GM18861 (cell line): ENCODE data around the gene LRRN4CL.
"Not testable (repeated sequence)": the region's sequence is repeated elsewhere in the genome, so short reads cannot be mapped to it uniquely, and the experiment has no call there.

Source experiments
- ATAC-seq: cut with Tn5 transposase; IDR thresholded peaks from one replicate; pipeline ENCODE4 v1.9.1; 2021; ENCODE audit not compliant: unreplicated experiment

The LRRN4CL gene

DNA sequence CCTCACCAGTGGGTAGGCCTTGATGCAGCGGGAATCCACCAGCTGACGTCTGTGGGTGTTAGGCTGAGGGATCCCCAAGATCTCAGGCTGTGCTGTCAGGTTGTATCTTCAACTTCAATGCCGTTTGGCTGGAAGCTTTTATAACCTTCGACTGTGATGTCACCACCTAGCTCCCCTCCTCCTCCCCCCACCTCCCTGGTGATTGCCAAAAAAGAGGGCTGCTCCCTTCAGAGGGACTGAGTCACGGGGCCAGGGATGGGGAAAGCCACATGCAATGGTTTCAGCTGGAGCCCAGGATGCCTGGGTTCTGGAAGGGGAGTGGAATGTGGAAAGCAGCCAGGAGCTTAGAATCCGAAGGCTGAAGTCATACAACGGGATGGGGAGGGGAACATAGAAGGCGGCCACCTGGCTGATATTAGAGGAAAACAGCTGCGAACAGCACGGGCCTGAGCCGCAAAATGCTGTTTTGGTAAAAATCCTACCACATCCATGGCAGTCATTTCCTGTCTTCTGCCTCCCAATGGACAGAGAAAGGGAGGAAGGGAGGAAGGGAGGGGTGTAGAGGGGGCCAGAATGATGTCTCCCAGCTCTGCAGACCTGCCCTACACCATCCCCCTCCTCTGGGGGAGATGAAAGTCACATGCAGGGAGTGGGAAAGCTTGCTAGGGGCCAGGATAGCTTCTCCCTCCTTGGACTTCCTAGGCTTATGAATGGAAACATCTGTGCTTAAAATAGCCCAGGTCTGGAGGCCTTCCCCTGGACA is at the start of gene LRRN4CL:
Gene LRRN4CL (minus strand): TSS at position 110 of the 763 bp plus-strand sequence. CDS start 1,022 bp downstream, outside the sequence.
- ATAC-seq, result no peak

DNA sequence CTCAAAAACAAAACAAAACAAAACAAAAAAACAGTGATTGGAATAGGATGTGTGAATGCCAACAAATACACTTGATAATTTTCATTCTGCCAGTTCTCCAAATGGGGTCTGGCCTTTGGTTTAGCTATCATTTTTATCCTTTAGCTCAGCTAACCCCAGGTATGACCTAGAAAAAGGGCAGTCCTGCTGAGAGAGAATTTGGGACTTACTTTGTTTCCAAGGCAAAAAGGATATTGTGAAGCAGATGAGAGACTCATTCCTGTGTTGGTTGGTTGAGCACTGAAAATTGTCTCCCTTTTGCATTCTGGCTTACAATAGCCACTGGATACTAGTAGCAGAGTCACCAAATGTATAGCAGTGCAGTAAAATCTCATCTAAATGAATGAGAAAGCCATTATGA is 47.9 kb upstream of the LRRN4CL start:
- ATAC-seq, result no peak

DNA sequence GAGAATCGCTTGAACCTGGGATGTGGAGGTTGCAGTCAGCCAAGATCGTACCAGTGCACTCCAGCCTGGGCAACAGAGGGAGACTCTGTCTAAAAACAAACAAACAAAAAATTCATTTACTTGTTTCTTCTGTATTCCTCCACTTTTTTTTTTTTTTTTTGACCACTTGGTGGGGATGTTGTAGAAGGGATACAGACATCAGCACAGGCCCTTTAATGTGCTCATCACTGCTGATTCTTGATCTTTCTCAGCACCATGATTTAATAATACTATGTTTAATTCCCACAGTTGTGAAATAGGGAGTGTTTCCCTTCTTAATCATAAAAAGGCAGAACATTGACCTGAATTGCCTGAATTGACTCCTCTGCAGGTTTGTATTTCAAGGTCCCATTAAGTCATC is 43.5 kb upstream of the LRRN4CL start:
- no peak for ATAC-seq

DNA sequence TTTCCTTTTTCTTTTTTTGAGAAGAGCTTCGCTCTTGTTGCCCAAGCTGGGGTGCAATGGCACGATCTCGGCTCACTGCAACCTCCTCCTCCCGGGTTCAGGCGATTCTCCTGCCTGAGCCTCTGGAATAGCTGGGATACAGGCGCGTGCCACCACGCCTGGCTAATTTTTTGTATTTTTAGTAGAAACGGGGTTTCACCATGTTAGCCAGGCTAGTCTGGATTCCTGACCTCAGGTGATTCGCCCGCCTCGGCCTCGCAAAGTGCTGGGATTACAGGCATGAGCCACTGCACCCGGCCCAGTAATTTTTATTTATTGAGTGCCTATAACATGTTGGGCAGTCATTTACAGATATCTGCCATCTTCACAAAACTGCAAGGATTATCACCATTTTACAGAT is 40.7 kb upstream of the LRRN4CL start:
- not testable (repeated sequence) for ATAC-seq

DNA sequence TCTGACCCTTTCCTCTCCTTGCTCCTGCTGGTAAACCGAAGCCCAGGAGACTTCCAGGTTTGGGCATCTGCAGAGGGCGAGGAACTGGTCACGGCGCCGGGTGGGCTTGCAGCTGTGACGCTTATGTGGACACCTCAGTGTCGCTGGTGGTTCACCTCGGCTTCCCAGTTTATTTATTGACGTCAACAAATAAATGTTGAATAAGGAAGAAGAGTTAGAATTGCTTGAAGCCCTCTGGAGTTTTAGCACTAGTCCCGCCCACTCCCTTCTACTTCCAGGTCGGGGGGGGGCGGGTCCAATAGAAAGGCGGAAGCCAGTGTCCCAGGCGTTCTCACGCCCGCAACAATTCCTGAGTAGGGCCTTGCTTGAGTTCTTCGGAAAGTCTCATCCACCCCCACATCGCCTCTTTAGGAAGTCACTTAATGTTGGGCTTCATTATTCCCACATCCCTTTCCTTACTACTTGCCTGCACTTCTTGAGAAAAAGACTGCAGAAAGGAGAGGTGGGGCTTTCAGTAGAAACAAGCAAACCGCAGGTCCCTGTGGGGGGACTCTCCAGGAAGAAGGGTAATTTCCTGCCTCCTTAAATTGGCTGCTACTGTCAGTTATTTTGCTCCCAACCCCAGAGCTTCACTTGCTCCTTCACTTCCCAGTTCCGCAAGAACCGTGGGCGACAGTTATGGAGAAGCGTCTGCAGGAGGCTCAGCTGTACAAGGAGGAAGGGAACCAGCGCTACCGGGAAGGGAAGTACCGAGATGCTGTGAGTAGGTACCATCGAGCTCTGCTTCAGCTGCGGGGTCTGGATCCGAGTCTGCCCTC is 39.0 kb upstream of the LRRN4CL start, which contains the start of gene TTC9C:
Gene TTC9C (plus strand): TSS at position 316 of the 818 bp plus-strand sequence. CDS start 363 bp downstream, at position 679.
- peak; percentile 18 for ATAC-seq

DNA sequence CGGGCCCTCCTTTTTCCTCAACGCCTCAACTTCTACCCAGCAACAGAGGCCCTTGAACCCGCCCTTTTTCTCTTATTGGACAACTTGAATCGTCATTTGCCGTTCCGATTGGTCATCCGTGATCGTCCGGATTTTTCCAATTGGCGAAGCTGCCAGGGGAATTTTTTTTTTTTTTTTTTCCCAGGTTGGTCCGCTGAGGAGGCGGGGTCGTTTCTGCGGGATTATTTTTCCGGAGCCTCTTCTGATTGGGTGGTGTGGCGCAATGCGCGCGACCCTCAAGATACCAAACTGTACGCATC is 38.5 kb upstream of the LRRN4CL start:
- peak; percentile 38 for ATAC-seq

DNA sequence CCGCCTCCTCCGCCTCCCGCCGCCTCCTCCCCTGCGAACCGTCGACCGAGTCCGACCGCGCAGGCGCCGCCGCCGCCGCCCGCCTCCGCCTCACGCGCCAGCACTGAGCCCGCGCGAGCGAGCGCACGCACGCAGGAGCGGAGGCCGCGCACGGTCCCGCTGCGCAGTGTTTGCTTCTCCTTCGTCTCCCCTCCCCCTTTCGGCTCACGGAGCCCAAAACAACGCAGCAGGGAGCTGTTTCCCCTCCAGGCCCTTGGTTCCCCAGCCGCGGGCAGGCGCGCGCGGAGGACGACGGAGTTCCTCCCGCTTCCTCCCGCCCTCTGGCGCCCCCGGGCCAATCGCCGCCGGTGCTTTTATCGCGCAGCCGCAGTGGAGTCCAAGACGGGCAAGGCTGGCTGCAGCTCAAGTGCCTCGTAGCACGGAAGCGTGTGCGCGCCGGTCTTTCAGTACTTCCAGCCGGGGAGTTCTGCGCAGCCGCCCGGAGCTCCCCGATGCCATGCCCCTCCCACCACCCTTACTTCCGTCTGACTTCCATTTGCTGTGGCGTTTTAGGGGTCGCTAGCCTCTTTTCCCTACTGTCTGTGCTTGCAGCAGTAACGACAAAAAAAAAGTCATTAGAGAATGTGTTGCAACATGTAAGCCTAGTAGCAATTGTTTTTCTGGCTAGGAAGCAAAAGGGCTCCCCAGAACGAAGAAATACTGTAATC is 38.0 kb upstream of the LRRN4CL start, which contains the start of gene HNRNPUL2:
Gene HNRNPUL2 (minus strand): TSS at position 293 of the 707 bp plus-strand sequence. CDS start 301 bp downstream, outside the sequence.
- peak; percentile 76 for ATAC-seq

DNA sequence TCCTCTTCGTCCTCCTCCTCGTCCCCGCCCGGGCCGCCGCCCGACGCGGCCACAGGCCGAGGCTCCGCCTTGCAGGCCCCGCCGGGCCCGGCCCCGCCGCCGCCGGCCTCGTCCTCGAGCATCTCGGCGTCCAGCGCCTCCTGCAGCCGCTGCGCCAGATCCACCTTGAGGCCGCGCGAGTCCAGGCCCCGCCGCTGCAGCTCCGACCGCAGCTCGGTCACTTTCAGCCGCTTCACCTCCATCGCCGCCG is 37.5 kb upstream of the LRRN4CL start:
- no peak for ATAC-seq

DNA sequence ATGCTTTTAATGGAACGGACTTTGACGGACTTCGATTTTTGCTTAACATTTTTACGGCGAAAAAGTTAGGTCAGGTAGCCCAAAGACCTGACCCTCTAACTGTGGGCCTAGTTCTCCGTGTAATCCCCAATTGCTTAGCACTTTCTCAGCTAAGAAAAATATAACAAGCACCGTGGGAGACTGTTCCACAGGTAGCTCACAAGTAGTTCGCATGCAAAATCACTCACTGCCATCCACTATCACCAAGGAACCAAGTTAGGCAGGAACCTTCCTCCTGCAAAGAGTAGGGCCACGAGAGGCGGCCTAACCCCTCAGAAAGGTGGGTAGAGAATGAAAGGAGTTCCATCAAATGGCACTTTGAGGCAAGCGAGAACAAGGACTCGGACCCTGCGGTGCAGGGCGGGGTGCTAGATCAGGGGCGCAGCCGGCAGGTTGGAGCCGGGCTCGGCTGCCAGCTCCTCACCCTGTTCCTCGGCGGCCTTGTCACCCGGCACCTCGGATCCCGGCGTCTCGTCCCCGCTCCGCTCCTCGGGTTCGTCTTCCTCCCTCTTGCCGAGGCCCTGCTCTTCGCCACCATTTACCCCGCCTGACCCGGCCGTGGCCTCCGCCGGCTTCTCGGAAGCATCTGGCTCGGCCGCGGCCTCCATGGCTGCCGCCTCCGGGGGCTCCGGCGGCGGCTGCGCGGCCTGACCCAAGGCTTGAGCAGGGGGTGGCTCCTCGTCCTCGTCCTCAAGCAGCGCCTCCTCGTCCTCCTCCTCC is 37.0 kb upstream of the LRRN4CL start:
- no peak for ATAC-seq

DNA sequence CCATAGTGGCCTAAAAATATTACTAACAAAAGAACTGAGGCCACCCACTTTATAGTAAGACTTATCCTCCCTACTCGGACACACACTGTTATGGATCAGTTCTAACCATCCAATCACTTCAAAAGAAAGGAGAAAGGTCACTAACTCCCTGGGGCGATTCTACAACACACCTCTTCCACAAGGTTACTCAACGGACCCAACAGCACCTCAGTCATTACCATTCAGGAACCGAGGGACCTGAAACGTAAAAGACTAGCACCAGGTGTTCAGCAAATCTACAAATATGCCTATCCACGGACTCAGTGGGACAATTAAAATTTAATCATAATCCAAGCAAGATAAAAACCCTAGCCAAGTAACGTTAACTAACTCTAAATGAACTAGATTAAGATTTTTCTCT is 36.3 kb upstream of the LRRN4CL start:
- no peak for ATAC-seq

DNA sequence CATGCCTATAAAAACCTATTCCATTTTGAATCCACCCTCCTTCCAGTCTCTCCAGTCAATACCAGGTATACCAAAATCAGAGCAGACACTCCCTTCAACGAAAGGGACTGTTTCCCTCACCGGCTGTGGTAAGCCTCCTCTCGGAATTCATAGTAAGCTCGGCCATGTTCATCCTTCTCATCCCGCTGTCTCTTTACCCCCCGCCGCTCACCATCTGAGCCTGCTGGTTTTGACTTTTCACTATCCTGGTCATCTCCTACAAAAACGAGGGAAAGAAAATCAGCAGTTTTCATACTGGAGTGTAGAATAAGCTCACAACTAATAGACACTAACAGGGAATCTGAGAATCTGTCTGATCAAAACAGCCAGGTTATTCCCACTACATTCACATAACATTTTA is 34.8 kb upstream of the LRRN4CL start:
- no peak for ATAC-seq

DNA sequence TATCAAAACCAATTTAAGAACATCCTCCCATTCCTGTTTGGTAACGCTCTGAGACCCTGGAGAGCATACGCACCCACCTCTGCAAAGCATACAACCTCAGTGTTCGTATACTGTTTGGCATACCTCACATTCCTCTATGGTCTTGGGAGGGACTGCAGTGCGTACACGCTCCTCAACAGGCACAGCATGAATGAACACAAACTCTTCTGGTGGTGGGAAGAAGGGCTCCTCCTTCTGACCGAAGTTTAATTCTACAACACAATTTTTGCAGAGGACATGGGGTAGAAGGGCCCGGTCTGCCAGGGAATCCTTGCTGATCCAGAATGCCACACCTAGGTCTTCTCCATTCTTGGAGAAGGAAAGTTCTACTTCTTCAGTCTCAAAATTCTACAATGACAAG is 32.7 kb upstream of the LRRN4CL start:
- no peak for ATAC-seq

DNA sequence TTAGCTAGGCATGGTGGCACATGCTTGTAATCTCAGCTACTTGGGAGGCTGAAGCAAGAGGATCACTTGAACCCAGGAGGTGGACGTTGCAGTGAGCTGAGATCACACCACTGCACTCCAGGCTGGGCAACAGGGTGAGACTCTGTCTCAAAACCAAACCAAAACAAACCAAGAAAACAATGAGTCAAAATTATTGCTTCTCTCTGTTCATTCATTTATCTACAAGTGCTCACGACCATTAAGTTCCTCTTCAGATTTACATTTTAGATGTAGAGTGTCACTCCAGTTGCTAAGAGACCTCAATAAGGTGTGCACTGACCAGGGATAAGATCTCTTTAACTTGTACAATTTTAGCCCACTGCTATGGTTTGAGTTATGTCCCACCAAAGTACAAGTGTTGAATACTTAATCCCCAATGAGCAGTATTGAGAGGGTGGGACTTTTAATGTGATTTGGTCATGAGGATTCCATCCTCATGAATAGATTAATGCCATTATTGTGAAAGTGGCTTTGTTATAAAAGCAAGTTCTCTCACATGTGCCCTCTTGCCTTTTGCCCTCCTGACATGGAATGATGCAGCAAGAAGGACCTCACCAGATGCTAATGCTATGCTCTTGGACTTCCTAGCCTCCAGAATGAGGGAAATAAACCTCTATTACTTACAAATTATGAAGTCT is 30.1 kb upstream of the LRRN4CL start:
- no peak for ATAC-seq

DNA sequence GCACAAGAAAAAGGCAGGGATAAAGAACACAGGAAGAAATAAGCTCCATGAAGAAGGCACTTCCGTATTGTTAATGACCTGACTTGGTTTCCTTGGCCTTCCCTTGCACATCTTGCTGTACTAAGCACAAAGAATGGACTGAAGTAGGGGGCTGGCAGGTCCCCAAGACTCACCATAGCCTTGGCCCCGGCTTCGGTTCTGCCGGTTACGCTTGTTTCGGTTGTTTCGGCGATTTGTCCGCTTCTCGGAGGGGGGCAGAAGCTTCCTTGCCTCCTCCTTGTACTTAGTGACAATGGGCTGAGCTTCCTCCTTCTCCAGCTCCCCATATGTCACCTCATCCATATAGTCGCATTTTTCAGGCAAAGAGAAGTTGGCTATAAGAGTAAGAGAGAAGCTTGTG is 27.5 kb upstream of the LRRN4CL start:
- no peak for ATAC-seq

DNA sequence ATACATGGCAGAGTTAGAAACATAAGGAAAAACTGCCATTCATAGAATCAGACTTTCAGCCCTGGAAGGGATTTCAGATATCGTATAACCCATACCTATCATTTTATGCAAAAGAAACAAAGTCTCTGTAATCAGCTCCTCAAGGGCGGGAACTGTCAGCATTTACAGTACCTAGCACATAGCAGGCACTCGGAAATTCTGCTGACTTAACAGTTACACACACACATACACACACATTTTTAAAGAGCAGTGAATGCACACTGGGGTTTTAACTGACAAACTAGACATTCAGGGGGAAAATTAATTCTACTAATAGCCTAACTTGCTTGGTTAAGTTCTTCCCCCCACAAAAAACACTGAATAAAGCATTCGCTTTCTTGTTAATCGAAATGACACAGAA is 26.9 kb upstream of the LRRN4CL start:
- ATAC-seq, result no peak

DNA sequence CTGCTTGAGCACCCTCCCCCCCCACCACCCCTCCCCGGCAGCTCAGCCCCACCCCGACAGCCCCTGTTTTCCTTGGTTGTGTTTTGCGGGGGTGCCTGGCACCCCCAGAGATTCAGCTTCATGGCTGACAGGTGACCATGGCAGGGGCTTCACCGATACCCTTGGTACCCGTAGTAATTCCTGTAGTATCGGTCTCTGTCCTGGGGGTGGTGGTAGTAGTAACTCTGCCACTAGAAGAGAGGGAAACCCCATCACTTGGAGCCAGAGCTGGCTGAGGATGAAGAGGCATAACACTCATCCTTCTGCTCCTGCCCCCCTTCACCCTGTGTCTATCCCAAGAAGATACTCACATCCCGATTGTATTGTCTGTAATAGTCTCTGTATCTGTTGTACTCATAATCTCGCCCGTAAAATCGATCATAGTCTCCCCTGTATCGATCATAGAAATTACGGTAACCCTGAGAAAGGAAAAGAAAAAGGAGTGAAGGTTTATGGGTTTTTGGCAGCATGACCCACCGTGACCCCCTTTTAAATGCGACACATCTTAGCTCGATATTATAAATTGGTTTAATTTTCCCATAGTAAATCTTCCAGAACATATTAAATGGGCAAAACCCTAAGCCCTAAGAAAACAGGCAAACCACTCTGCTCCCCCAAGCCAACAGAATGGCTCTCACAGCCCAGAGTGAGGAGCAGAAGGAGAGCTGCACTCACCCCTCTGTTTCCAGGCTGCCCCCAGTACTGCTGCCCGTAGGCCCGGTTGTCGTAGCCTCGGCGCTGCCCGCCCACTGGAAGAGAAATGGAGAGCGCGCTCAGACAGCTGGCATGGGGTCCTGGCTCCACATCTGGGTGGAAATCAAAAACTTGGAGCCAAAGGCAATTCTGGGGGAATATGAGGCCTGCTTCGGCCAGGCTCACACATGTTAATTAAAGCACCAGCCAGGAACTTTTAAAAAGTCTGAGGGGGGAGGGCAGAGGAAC is 26.1 kb upstream of the LRRN4CL start:
- ATAC-seq, result no peak

DNA sequence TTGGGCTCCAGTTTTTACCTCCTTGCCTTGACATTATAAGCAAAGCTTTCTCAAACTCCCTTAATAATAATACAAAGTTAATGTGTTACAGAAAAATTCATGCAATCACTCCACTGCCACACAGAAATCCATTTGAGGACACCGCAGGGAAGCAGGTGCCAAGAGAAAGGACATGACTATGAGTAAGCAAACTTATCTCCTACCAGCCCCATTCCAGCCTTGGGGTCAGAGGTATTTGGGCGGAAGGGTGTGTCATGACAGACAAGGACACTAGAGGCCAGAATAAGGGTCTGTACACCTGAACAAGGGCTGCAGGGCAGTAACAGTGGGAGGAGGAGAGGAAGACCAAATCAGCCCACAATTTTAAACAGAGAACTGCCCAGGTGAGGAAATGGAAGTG is 24.0 kb upstream of the LRRN4CL start:
- no peak for ATAC-seq

DNA sequence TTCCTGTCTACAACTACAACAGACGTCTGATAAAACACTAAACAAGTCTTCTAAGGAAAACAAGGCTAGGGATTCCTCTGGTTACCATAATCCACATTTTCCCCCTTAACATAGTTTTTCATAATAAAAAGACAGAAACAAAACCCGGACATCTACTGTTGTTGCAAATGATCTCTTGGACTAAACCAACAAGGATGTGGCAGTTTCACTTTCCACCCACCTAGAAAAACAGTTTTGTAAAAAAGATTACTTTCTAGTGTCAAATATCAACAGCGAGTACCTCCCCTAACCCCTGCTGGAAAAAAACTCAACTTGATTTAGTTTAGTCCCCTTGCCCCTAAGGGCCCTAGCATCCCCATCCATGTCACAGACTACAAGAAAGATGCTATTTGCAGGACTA is 23.5 kb upstream of the LRRN4CL start:
- ATAC-seq, result no peak

DNA sequence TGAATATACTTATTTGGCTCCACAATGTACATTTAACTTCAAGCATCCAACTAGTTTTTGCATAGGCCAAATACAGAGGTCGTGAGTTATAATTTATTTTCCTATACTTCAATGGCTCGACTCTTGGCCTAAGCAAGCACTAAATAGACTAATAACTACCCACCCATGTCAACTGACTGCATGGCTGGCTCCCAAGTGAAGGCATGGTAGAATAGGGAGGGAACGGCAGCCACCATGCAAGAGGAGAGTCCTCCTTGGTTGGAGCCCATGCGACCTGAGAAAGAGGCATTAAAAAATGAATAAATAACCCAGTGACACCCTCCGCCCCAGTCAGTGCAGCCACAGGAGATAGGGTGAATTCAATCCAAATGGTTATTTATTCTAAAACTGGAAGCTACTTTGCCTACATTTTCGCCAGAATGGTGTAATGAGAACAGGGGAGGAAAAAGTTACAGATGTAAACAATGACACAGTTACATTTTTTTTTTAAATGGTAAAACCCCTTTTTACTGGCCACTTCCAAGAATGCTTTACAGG is 23.0 kb upstream of the LRRN4CL start:
- ATAC-seq, result no peak
